NCI-H128 (cell line): ENCODE data around the gene PIAS1.
"Not testable (repeated sequence)": the region's sequence is repeated elsewhere in the genome, so short reads cannot be mapped to it uniquely, and the experiment has no call there.

Experiments used
- DNase-seq: peaks from one replicate; lab custom pipeline; 2025; ENCODE audit not compliant: unreplicated experiment; lab: John Stamatoyannopoulos, UW

PIAS1 gene

GRCh38 chr15:68053701-68054627 is at the start of gene PIAS1:
Gene PIAS1 (plus strand): TSS chr15:68054315. CDS start chr15:68054327, 12 bp downstream.
- peak; percentile 67 for DNase-seq

GRCh38 chr15:68007642-68008041 is 46.5 kb upstream of the PIAS1 start:
- DNase-seq, result not testable (repeated sequence)

- no peak for DNase-seq
These were observed 43.6 kb upstream of the PIAS1 start for GRCh38 chr15:68010361-68011153.

GRCh38 chr15:68012911-68013310 is 41.2 kb upstream of the PIAS1 start:
- DNase-seq, result no peak

- DNase-seq, result no peak
These were observed 39.9 kb upstream of the PIAS1 start for GRCh38 chr15:68014219-68014618.

- no peak for DNase-seq
These were observed 38.9 kb upstream of the PIAS1 start for GRCh38 chr15:68015244-68015643.

GRCh38 chr15:68017201-68017600 is 36.9 kb upstream of the PIAS1 start:
- no peak for DNase-seq

- DNase-seq, result no peak
These were observed 35.2 kb upstream of the PIAS1 start for GRCh38 chr15:68018797-68019444.

- DNase-seq, result no peak
These were observed 34.1 kb upstream of the PIAS1 start for GRCh38 chr15:68019814-68020525.

GRCh38 chr15:68020685-68021084 is 33.4 kb upstream of the PIAS1 start:
- no peak for DNase-seq

GRCh38 chr15:68022061-68022460 is 32.1 kb upstream of the PIAS1 start:
- DNase-seq, result no peak

- DNase-seq, result no peak
These were observed 30.6 kb upstream of the PIAS1 start for GRCh38 chr15:68023307-68024101.

GRCh38 chr15:68025835-68026424 is 28.2 kb upstream of the PIAS1 start:
- DNase-seq, result no peak

GRCh38 chr15:68027388-68027787 is 26.7 kb upstream of the PIAS1 start:
- no peak for DNase-seq

- no peak for DNase-seq
These were observed 25.8 kb upstream of the PIAS1 start for GRCh38 chr15:68028137-68028887.

GRCh38 chr15:68028888-68029207 is 25.3 kb upstream of the PIAS1 start:
- DNase-seq, result no peak

GRCh38 chr15:68029959-68030358 is 24.2 kb upstream of the PIAS1 start:
- DNase-seq, result no peak

- no peak for DNase-seq
These were observed 22.7 kb upstream of the PIAS1 start for GRCh38 chr15:68031404-68031803.

- no peak for DNase-seq
These were observed 21.4 kb upstream of the PIAS1 start for GRCh38 chr15:68032672-68033071.
